Measurements from ENCODE around the gene LRRC37A.
"Not testable (repeated sequence)": the region's sequence is repeated elsewhere in the genome, so short reads cannot be mapped to it uniquely, and the experiment has no call there.

Gene LRRC37A

GRCh38 chr17:46286764-46287221 is 8.1 kb upstream of the LRRC37A start:
- not testable (repeated sequence) for H3K4me3 ChIP-seq (replicated peaks; ENCODE audit: low read depth, low read length); DNase-seq (ENCODE audit: extremely low read depth, low read depth)
- TF ChIP-seq, protein P1, sequence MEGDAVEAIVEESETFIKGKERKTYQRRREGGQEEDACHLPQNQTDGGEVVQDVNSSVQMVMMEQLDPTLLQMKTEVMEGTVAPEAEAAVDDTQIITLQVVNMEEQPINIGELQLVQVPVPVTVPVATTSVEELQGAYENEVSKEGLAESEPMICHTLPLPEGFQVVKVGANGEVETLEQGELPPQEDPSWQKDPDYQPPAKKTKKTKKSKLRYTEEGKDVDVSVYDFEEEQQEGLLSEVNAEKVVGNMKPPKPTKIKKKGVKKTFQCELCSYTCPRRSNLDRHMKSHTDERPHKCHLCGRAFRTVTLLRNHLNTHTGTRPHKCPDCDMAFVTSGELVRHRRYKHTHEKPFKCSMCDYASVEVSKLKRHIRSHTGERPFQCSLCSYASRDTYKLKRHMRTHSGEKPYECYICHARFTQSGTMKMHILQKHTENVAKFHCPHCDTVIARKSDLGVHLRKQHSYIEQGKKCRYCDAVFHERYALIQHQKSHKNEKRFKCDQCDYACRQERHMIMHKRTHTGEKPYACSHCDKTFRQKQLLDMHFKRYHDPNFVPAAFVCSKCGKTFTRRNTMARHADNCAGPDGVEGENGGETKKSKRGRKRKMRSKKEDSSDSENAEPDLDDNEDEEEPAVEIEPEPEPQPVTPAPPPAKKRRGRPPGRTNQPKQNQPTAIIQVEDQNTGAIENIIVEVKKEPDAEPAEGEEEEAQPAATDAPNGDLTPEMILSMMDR (IDR thresholded peaks at IDR 0.05; ENCODE audit: low read depth, low read length, missing control alignments) = peak; percentile 53

- not testable (repeated sequence) for H3K4me3 ChIP-seq (replicated peaks; ENCODE audit: low read depth, low read length); DNase-seq (ENCODE audit: extremely low read depth, low read depth)
Measured at GRCh38 chr17:46287587-46287986, 7.3 kb upstream of the LRRC37A start.

GRCh38 chr17:46290906-46291546 is 3.9 kb upstream of the LRRC37A start:
- not testable (repeated sequence) for H3K4me3 ChIP-seq (replicated peaks; ENCODE audit: low read depth, low read length); DNase-seq (ENCODE audit: extremely low read depth, low read depth)

GRCh38 chr17:46291618-46292017 is 3.3 kb upstream of the LRRC37A start:
- DNase-seq (ENCODE audit: extremely low read depth, low read depth); H3K4me3 ChIP-seq (replicated peaks; ENCODE audit: low read depth, low read length): not testable (repeated sequence)

DNA sequence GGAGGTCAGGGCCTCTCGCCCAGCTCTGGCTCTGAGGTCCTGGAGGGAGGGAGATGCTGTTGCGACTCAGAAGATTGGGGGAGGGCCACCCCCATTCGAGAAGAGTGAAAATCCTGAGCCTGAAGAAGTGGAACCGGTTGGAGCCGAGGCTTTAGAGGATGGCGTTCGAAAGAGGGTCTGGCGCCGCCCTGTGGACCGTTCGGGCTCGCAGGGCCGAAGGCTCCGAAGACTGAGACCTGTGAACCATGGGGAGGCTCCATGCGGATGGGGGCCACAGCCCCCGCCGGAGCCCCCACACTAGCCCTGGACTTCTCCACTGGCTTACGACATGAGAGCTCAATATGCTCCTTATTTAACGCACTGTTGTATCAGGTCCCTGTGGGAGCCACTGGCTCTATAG is 46.3 kb downstream of the LRRC37A start:
- H3K4me3 ChIP-seq (replicated peaks; ENCODE audit: low read depth, low read length); DNase-seq (ENCODE audit: extremely low read depth, low read depth): not testable (repeated sequence)

DNA sequence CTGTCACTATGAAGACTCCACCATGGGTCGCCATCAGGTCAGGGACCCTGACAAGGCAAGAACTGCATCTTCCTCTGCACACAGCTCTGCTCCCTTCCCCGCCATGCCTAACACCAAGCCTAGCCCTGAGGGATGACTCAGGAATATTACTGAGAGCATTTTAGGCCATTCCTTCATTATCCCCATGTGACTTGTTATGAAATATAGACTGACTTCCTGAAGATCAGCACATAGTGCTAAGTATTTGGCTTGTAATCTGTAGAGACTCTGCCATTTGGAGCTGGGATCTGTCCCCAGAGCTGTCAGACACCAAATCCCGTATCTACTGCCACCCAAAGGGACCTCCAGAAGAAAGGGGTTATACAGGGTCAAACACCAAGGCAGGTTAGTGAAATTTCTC is 47.2 kb downstream of the LRRC37A start:
- not testable (repeated sequence) for H3K4me3 ChIP-seq (replicated peaks; ENCODE audit: low read depth, low read length); DNase-seq (ENCODE audit: extremely low read depth, low read depth)

GRCh38 chr17:46348345-46348744 is 53.4 kb downstream of the LRRC37A start:
- H3K4me3 ChIP-seq (replicated peaks; ENCODE audit: low read depth, low read length); DNase-seq (ENCODE audit: extremely low read depth, low read depth): not testable (repeated sequence)

DNA sequence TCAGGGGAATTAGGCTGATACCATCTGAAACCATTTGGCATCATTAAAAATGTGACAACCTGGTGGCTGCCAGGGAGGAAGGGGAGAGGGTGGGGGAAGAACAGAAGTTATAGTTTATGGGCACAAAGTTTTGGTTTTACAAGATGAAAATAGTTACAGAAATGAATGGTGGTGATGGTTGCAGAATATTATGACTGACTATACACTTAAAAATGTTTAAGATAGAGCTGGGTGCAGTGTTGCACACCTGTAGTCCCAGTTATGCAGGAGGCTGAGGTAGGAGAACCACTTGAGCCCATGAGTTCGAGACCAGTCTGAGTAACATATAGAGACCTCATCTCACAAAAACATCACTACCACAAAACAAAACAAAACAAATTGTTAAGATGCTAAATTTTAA is 54.1 kb downstream of the LRRC37A start:
- H3K4me3 ChIP-seq (replicated peaks; ENCODE audit: low read depth, low read length); DNase-seq (ENCODE audit: extremely low read depth, low read depth): not testable (repeated sequence)

DNA sequence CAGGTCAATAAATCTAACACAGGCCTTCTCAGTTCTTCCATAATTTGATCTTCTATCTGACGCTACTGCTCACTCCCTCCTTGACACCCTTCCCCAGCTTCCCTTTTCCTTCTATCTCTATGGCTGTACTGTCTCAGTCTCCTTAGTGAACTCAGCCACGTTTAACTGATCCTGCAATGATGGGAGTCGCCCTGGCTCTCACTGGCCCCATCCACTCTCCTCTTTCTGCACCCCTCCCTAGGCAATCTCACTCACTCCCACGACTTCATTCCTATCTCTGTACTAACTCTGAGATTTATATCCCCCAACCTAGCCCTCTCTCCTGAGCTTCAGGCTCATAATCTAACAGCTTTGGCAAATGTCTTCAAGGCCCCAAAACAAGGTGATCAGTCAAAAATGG is 58.9 kb downstream of the LRRC37A start:
- not testable (repeated sequence) for DNase-seq (ENCODE audit: extremely low read depth, low read depth); H3K4me3 ChIP-seq (replicated peaks; ENCODE audit: low read depth, low read length)

DNA sequence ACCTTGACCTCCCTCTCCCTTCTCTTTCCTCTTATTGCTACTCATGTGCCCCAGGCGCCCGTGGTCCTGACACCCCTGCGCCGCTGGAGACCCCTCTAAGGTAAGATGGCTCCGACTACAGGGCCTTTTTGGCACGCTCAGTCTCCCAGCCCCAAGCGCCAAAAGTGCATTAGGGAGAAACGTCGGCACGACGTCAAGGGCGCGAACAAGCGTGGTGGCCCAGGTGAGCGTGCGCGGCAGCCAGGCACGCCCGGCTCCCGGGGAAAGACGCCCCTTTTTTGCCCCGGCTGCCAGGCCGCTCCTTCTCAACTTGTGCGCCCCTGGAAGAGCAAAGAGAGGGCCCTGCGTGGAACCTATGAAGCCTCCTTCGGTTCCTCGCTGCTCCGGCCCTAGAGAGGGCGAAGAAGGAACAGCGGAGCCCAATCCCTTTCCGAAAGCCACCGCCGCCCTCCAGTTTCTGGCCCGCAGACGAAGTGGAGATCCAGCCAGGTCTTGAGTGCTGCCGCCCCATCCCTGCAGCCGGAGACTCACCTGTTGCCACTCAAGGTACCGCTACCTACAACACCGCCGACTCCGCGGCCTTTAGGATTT is 66.3 kb downstream of the LRRC37A start:
- not testable (repeated sequence) for DNase-seq (ENCODE audit: extremely low read depth, low read depth)
- peak overlapping the region; percentile 25; the same call in 1 of the 2 replicates for H3K4me3 ChIP-seq (replicated peaks; ENCODE audit: low read depth, low read length)

- H3K4me3 ChIP-seq (replicated peaks; ENCODE audit: low read depth, low read length) = peak within 1 kb of the TSS; percentile 25; the same call in 1 of the 2 replicates
- not testable (repeated sequence) for DNase-seq (ENCODE audit: extremely low read depth, low read depth)
Measured at GRCh38 chr17:46361755-46362154, 66.8 kb downstream of the LRRC37A start, which contains the start of gene ARL17B. TSS of gene ARL17B (minus strand) at chr17:46361766. CDS start at chr17:46358397, 3,369 bp downstream.

- DNase-seq (ENCODE audit: extremely low read depth, low read depth); H3K4me3 ChIP-seq (replicated peaks; ENCODE audit: low read depth, low read length): not testable (repeated sequence)
Measured at GRCh38 chr17:46367520-46367919, 72.6 kb downstream of the LRRC37A start.

DNA sequence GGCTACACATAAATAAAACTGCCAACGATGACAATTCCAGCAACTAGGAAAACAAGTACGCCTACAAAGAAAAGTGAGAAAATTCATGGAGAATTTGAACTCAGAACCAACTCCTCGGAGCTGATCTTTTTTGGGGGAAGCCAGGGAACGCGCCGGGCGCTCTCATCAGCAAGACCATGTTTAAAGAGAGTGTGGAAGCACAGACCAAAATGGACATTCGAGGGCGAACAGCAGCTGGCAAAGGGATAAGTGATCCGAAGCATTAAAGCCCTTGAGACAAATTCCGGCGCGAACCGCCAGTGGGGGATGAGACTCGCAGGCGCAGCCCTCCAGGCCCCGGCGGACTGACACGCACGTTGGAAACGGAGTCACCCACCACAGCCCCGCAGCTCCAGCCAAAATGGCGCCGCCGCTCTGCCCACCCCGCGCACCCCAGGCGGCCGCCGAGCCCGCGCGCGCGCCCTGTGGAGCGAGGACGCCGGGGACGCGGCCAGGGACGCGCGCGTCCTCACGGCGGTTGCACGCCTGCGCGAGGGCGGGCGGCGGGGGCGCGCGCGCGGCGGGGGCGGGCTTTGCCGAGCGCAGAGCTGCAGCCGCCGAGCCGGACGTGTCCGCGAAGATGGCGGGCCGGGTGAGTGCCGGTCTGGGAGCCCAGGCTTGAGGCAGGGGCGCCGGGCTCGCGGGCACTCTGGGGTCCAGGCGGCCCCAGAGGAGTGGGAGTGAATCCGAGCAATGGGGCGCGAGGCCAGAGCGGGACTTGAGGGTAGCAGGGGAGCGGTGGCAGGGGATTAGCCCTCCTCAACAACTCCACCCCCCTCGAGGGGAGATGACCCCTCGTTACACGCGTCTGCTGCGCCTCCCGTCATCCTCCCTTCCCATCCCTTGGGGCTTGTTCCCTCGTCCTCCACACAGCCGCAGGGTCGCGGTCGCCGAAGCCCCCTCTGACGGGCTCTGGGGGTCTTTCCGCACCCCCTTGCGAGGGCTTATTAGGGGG is 77.6 kb downstream of the LRRC37A start:
- DNase-seq (ENCODE audit: extremely low read depth, low read depth); H3K4me3 ChIP-seq (replicated peaks; ENCODE audit: low read depth, low read length): not testable (repeated sequence)

GRCh38 chr17:46373418-46373817 is 78.5 kb downstream of the LRRC37A start:
- DNase-seq (ENCODE audit: extremely low read depth, low read depth); H3K4me3 ChIP-seq (replicated peaks; ENCODE audit: low read depth, low read length): not testable (repeated sequence)

DNA sequence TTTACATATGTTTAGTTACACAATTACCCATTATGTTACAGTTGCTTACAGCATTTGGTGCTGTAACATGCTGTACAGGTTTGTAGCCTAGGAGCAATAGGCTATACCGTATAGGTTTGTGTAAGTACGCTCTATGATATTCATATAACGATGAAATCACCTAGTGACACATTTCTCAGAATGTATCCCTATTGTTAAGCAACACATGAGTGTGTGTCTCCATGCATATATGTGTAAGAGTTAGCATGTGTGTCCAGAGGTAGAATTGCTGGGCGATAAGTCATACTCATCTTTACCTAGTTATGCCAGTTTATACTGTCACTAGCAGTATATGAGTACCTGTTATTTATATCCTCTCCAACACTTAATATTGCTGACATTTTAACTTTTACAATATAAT is 88.2 kb downstream of the LRRC37A start:
- not testable (repeated sequence) for DNase-seq (ENCODE audit: extremely low read depth, low read depth); H3K4me3 ChIP-seq (replicated peaks; ENCODE audit: low read depth, low read length)

GRCh38 chr17:46385491-46385890 is 90.6 kb downstream of the LRRC37A start:
- not testable (repeated sequence) for DNase-seq (ENCODE audit: extremely low read depth, low read depth); H3K4me3 ChIP-seq (replicated peaks; ENCODE audit: low read depth, low read length)

Data from HFF-Myc (cell line).